Stimulated activated CD4-positive, alpha-beta T cell treated with anti-CD3 and anti-CD28 coated beads, Interleukin-12 subunit alpha, Interleukin-12 subunit beta, amount 100 ng/mL, for 24 hours (primary cell): ENCODE data around the gene MRPL36.
"Not testable (repeated sequence)": the region's sequence is repeated elsewhere in the genome, so short reads cannot be mapped to it uniquely, and the experiment has no call there.

Experiments used
- DNase-seq, 2 experiments: peaks; one replicate each; pipeline ENCODE4 v3.0.0-alpha.2; 2020; ENCODE audit warnings: low read depth in 2 of 2

Gene MRPL36

GRCh38 chr5:1832511-1833250 is 33.0 kb upstream of the MRPL36 start:
- DNase-seq: no peak

GRCh38 chr5:1831677-1832313 is 32.2 kb upstream of the MRPL36 start:
- DNase-seq: no peak

- DNase-seq: no peak
Measured at GRCh38 chr5:1831257-1831656, 31.6 kb upstream of the MRPL36 start.

- no peak for DNase-seq
Measured at GRCh38 chr5:1830571-1831228, 31.1 kb upstream of the MRPL36 start.

- no peak for DNase-seq
Measured at GRCh38 chr5:1827886-1828397, 28.3 kb upstream of the MRPL36 start.

GRCh38 chr5:1827025-1827885 is 27.6 kb upstream of the MRPL36 start:
- no peak for DNase-seq

- no peak for DNase-seq
Measured at GRCh38 chr5:1826235-1826980, 26.8 kb upstream of the MRPL36 start.

GRCh38 chr5:1824903-1825841 is 25.5 kb upstream of the MRPL36 start:
- DNase-seq: no peak

GRCh38 chr5:1824109-1824821 is 24.6 kb upstream of the MRPL36 start:
- DNase-seq: no peak

GRCh38 chr5:1823381-1824034 is 23.9 kb upstream of the MRPL36 start:
- no peak for DNase-seq

GRCh38 chr5:1821862-1822261 is 22.2 kb upstream of the MRPL36 start:
- no peak for DNase-seq

- no peak for DNase-seq
Measured at GRCh38 chr5:1820926-1821325, 21.3 kb upstream of the MRPL36 start.

GRCh38 chr5:1820381-1820780 is 20.7 kb upstream of the MRPL36 start:
- no peak for DNase-seq

GRCh38 chr5:1819458-1819857 is 19.8 kb upstream of the MRPL36 start:
- DNase-seq: no peak

GRCh38 chr5:1818784-1819183 is 19.1 kb upstream of the MRPL36 start:
- DNase-seq: no peak

- DNase-seq: no peak
Measured at GRCh38 chr5:1817261-1818043, 17.8 kb upstream of the MRPL36 start.

GRCh38 chr5:1816495-1817089 is 17.0 kb upstream of the MRPL36 start:
- DNase-seq: not testable (repeated sequence)

GRCh38 chr5:1815881-1816292 is 16.2 kb upstream of the MRPL36 start:
- no peak for DNase-seq
